Upper lobe of left lung (tissue), 4 donors: ENCODE results near the gene KRT27.

Experiments
- EP300 ChIP-seq, 4 donors: sonication (generic); formaldehyde crosslinking; IDR thresholded peaks; one replicate each; pipeline ENCODE4 v1.5.1; 2017; ENCODE audit warnings: antibody characterized with exemption in 4 of 4, control low read depth in 2 of 4
- POLR2A ChIP-seq, 4 donors: fragments of 450-650 bp; IDR thresholded peaks; one replicate each; pipeline ENCODE4 v1.5.1; 2016 to 2017; ENCODE audit warnings: antibody characterized with exemption in 4 of 4, mild to moderate bottlenecking in 2 of 4
- POLR2AphosphoS5 ChIP-seq, 2 donors: sonication (generic); formaldehyde crosslinking; IDR thresholded peaks; one replicate each; pipeline ENCODE4 v1.5.1; 2017; ENCODE audit warnings: antibody characterized with exemption in 2 of 2
- TF ChIP-seq, protein P1 (sequence below), 6 experiments: fragments of 450-650 bp in 4 of 6; fragments of 200-600 bp in 2 of 6; sonication (generic) in 2 of 6; IDR thresholded peaks; one replicate each; pipeline ENCODE4 v1.5.1; 2016 to 2019; ENCODE audit warnings: antibody characterized with exemption in 6 of 6

DNA sequence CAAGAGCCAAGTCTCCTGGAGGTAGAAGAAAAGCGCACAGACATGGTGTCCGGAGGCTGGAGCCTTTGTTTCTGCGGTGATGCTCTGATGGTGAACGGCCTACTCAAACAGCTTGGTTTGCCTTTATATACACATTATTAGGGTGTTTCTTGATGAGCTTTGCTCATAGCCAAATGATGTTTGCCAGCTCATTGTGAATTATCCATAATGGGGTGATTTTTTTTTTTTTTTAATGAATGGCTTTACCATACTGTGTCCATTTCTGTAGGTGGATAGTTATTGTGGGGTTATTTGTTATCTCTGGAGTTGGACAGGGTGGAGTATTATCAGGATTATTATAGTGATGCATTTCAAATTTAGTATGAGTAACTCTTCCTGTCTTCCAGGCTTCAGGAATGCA is at the start of gene KRT27:
- TF ChIP-seq, protein P1, sequence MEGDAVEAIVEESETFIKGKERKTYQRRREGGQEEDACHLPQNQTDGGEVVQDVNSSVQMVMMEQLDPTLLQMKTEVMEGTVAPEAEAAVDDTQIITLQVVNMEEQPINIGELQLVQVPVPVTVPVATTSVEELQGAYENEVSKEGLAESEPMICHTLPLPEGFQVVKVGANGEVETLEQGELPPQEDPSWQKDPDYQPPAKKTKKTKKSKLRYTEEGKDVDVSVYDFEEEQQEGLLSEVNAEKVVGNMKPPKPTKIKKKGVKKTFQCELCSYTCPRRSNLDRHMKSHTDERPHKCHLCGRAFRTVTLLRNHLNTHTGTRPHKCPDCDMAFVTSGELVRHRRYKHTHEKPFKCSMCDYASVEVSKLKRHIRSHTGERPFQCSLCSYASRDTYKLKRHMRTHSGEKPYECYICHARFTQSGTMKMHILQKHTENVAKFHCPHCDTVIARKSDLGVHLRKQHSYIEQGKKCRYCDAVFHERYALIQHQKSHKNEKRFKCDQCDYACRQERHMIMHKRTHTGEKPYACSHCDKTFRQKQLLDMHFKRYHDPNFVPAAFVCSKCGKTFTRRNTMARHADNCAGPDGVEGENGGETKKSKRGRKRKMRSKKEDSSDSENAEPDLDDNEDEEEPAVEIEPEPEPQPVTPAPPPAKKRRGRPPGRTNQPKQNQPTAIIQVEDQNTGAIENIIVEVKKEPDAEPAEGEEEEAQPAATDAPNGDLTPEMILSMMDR (IDR thresholded peaks at IDR 0.05) = no peak
- TF ChIP-seq EP300 (IDR thresholded peaks at IDR 0.05) = no peak
- no peak for TF ChIP-seq POLR2AphosphoS5 (IDR thresholded peaks at IDR 0.05)
- no peak for TF ChIP-seq POLR2A (IDR thresholded peaks at IDR 0.05)
